GM12874 (cell line): ENCODE measurements around the gene RSPH3.
A peak's percentile ranks its signal among the peaks of the same experiment; 100 is the strongest.

Experiments
- TF ChIP-seq, protein P1 (sequence below): IDR thresholded peaks from 2 replicates; pipeline ENCODE4 v1.5.1; 2011; ENCODE audit warnings: low read depth, mild to moderate bottlenecking, control low read depth, low read length, moderate library complexity; ENCODE audit not compliant: insufficient read depth

The RSPH3 gene

DNA sequence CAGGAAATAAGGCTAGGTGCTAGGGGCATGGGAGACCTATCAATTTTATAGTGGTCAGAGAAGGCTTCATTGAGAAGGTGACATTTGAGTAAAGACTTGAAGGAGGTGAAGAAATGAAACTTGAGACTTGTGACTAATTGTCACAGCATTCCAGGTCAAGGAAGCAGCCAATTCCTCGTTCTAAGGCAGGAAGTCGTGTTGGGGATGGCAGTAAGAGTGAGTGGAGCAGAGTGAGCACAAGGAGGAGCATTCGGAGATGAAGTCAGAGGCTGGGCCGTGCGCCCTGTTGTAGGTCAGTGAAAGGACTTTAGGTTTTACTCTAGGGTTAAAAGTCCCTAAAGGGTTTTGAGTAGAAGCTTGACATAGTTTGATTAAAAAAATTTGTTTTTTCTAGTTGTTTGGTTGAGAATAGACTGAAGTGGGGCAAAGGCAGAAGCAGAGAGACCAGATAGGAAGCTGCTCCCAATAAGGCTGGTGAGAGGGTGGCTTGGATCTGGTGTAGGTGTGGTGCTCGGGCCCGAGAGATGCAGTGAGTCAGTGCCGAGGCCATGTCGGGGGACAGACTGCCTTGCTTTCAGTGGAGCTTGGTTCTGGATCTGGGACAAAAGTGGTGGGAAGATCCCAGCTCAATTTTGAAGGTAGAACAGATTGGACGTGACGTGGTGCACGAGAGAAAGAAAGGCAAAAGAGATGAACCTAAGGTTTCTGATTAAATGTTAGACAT is 2.6 kb upstream of the RSPH3 start:
- TF ChIP-seq, protein P1, sequence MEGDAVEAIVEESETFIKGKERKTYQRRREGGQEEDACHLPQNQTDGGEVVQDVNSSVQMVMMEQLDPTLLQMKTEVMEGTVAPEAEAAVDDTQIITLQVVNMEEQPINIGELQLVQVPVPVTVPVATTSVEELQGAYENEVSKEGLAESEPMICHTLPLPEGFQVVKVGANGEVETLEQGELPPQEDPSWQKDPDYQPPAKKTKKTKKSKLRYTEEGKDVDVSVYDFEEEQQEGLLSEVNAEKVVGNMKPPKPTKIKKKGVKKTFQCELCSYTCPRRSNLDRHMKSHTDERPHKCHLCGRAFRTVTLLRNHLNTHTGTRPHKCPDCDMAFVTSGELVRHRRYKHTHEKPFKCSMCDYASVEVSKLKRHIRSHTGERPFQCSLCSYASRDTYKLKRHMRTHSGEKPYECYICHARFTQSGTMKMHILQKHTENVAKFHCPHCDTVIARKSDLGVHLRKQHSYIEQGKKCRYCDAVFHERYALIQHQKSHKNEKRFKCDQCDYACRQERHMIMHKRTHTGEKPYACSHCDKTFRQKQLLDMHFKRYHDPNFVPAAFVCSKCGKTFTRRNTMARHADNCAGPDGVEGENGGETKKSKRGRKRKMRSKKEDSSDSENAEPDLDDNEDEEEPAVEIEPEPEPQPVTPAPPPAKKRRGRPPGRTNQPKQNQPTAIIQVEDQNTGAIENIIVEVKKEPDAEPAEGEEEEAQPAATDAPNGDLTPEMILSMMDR, result no peak

DNA sequence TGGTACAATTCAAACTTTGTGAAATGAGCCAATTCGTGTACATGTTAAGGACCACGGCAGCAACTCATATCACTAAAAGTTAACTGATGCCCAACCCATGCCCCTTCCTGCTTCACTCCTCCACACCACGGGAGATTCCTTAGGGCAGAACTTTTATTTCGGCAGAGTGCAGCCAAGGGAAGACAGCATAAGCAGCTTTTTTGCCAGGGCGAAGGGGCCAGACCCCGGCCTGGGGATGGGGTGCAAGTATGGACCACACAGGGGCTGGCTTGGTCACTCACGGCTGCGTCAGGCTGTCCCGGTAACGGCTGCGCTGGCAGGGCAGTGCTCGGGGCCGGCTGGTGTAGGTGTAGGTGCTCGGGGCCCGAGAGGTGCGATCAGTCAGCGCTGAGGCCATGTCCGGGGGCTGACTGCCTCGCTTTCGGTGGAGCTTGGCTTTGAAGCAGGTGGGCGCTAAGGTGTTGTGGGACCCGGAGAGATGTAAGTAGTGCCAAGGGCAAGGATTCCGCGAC is 792 bp downstream of the RSPH3 start:
- TF ChIP-seq, protein P1, result no peak

DNA sequence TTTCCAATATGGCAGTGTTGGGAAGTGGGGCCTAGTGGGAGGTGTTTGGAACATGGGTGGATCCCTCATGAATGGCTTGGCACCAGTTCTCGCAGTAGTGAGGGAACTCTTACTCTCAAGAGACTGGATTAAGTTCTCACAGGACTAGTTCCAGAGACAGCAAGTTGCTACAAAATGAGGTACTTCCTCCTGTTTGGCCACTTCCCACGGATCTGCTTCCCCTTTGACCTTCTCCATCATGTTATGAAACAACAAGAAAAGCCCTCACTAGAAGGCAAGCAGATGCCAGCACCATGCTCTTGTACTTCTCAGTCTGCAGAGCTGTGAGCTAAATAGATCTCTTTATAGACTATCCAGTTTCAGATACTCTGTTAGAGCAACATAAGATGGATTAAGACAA is 3.1 kb downstream of the RSPH3 start:
- TF ChIP-seq, protein P1, result no peak

DNA sequence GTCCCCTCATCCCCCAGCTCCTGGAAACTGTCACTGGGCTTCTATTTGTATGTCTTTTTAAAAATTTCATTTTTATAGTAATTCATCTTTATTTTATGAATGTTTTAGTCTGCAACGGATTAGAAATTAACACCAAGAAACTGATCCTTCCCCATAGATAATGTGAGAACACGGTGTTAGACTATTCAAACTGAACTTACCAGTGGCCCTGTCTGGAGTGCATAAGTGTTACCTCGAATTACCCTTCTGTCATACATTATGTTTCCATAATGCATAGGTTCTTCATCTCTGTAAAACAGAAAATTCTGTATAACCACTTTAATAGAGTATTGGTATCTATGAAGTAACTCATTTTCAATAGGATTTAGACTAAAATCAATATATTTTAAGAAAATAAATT is 6.4 kb downstream of the RSPH3 start:
- TF ChIP-seq, protein P1, result no peak

DNA sequence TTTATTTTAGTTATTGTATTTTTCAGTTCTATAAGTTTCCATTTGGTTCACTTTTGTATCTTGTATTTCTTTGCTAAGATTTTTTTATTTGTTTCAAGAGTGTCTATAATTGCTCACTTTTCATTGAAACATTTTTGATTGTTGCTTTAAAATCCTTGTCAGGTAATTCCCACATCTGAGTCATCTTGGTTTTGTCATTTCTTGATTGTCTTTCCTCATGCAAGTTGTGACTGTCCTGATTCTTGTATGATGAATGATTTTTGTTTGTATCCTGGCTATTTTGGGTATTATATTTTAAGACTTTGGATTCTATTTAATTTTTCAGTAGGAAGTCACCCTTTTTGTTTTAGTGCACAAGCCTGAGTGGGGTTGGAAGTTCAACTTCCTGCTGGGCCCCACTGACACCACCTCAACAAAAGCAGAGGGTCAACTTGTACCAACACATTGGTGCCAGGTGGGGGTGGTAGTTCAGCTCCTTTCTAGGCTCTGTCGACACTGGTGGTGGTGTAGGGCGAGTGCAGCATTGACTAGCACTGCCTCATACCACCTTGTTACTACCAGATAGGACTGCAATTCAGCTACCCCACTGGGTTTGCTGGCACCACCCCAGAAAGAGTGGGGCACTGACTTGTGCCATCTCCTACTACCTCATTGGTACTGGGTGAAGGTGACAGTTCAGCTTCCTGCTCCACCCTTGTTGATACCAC is 8.8 kb downstream of the RSPH3 start:
- TF ChIP-seq, protein P1, result peak; percentile 24; the same call in 1 of the 2 replicates

DNA sequence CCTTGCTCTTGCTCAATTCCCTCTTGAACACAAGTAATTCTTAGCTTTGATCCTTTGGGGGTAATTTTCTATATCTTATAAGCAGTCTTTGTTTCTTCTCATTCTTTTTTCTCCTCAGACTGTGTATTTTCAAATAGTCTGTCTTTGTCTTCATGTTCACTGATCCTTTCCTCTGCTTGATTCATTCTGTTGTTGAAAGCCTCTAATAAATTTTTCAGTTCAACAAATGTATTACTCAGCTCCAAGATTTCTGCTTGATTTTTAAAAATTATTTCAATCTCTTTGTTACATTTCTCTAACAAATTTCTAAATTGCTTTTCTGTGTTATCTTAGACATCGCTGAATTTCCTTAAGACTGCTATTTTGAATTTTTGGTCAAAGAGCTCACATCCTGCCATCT is 11.5 kb downstream of the RSPH3 start:
- TF ChIP-seq, protein P1, result no peak

DNA sequence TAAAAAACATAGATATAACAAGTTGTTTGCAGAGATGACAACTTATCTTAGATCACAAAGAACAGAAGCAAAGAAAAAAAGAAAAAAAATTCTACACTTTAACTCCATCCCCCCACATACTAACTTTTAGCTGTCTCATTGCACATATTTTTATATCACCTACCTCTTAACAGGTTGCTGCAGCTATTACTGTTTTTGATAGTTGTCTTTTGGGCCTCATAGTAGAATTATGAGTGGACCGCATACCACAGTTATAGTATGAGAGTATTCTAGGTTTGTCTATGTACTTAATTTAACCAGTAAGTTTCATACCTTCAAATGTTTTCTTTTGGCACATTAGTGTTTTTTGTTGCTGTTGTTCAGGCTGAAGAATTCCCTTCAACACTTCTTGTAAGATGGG is 12.3 kb downstream of the RSPH3 start:
- TF ChIP-seq, protein P1, result no peak
